ENCODE results near the gene URI1.

The URI1 gene

DNA sequence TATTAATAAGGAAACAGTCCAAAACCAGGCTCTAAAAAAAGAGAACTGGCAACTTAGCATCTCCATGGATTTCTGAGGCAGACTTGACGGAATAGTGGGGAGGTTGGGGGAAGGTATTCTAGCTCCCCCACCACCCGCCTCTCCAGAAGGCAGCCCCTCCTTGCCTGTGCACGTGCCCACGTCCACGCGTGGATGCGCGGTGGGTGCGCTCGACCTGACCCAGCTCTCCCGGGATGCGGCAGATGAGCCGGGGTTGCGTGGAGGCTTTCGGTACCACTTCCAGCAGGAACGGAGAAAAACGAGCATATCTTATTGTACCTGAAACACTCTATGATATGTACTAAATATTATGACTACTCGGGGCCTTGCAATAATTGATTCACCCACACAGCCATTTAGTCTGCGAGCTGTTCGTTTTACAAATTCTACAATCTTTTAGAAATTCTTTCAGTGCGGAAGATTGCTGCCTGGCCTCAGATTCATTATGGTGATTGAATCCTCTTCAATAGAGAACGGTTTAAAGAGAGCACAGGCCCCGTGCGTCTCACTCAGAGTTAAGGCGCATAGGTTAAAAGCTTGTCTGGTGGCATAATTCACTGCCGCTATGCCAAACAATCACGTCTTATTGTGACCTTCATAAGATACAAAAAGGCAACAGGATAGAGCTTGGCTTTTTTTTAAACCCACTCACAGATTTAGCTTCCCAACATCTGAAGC is 117.9 kb downstream of the URI1 start:
- no peak for DNase-seq (ENCODE audit: low spot score)

- no peak for DNase-seq (ENCODE audit: low spot score)
Measured at GRCh38 chr19:30060531-30061222, 118.6 kb downstream of the URI1 start.

GRCh38 chr19:30061223-30062064 is 119.4 kb downstream of the URI1 start:
- no peak for DNase-seq (ENCODE audit: low spot score)

GRCh38 chr19:30062065-30062906 is 120.2 kb downstream of the URI1 start:
- DNase-seq (ENCODE audit: low spot score): no peak

- no peak for DNase-seq (ENCODE audit: low spot score)
Measured at GRCh38 chr19:30062907-30063649, 121.0 kb downstream of the URI1 start.

DNA sequence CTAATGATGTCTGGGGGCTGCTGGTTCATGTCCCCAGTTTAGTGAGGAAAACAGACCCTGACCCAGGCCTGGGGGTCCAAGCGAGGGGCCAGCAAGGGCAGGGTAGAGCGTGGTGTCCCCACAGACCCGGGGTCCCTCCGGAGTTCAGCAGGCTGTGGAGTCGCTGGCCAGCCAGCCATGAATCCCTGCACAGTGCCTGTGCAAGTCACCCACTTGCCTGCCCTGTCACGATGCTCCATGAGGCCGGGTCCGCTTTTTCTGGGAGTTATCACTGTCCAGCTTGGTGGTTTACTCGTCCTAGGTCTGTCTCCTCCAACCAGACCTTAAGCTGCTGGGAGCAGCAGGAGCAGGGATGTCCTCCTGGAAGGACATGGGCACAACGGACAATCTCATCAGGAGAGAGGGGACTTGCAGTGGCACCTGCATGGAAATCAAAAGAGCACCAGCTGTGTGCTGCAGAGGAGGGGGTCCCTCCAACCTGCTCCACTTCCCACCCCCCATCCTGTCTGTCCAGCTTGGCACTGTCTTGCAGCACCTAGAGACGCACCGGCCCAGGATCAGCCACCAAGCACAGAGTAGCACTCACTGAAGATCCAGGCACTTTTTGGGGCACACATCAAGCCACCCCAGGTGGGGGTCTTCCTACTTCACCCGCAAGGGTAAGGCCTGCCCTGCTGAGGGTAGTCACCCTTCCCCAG is 121.8 kb downstream of the URI1 start:
- no peak for DNase-seq (ENCODE audit: low spot score)

DNA sequence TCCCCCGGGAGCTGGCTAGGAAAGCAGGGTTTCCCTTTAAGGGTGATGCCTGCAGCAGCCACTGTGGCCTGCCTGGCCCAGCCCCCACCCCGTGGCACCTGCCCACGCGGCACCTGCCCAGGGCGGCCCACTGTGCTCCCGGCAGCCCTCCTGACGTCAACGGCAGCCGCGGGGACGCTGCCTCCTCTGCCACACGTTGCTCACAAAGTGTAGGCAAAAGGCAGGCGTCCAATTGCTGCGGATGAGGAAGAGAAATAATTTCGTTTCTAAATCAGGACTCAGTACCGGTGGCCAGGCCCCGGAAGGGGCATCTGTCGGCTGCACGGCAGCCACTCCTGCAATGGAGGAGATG is 122.3 kb downstream of the URI1 start:
- no peak for DNase-seq (ENCODE audit: low spot score)

DNA sequence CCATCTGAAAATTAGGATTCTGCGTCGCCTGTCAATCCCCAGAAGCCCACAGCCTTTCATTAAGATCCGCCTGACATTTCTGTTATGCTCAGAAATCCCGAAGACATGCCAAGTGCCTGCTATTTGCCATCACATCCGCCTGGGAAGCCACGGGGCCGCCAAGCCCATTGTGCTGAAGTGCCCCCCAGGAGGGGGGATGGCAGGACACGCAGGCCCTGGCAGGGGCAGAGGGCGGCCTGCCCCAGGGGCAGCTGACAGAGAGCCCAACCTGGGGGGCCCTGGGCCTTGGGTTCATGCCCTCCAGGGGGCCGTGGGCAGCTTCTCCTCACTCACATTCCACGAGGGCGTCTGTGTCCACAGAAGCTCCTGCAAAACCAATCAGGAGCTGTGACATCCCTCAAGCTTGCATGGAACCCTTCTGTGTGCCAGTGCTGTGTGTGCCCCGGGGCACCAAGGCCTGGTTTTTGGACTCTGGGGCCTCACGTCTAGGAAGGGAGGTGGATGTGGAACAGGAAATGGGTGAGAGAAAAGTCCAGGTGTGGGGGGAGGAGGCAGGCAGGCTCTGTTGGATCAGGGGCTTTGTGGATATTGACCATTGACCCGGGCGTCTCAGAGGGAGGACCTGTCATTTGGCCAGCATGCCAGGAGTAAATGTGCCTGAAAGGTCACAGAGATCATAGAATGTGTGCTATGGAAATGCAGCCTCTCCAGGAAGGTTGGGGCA is 122.9 kb downstream of the URI1 start:
- DNase-seq (ENCODE audit: low spot score): no peak

DNA sequence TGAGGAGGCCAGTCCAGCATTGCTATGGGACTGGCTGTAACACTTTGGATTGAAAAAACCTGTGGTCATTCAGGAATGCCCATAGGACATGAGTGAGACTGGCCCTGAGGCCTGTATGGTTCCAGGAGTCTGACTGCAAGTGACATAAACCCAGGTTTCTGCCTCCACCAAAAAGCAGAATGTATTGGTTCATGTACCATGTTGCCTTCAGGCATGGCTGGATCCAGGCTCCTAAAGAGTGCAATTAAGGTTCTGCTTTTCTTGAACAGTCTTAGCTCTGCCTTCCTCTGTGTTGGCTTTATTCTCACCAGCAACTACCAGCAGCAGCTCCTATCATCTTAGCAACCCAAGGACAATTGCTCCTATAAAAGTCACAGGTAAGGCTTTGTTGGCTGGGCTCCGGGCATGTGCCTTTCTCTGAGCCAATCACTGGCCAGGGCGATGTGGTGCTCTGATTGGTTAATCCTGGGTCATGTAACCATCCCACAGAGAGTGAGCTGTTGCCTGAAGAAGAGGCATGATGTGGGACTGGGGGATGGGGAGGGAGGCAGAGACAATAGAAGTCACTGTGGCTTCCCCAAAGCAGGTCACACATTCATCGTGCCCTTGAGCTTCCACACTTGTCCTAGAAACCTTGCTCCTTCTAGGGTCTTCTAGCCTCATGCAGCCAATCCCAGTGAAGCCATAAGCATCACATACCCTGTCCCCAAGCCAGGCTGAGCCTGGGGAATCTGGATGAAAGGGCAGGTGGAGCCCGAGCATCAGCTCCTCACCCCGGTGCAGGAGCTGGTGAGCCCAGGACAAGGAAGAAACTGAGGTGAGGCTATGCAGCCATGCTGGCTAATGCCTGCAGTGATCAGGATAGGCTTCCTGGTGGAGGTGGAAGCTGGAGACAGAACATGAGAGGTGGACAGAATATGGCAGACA is 123.9 kb downstream of the URI1 start:
- no peak for DNase-seq (ENCODE audit: low spot score)
